ENCODE data around the gene BMP7.
"Not testable (repeated sequence)": the region's sequence is repeated elsewhere in the genome, so short reads cannot be mapped to it uniquely, and the experiment has no call there.

BMP7 gene

DNA sequence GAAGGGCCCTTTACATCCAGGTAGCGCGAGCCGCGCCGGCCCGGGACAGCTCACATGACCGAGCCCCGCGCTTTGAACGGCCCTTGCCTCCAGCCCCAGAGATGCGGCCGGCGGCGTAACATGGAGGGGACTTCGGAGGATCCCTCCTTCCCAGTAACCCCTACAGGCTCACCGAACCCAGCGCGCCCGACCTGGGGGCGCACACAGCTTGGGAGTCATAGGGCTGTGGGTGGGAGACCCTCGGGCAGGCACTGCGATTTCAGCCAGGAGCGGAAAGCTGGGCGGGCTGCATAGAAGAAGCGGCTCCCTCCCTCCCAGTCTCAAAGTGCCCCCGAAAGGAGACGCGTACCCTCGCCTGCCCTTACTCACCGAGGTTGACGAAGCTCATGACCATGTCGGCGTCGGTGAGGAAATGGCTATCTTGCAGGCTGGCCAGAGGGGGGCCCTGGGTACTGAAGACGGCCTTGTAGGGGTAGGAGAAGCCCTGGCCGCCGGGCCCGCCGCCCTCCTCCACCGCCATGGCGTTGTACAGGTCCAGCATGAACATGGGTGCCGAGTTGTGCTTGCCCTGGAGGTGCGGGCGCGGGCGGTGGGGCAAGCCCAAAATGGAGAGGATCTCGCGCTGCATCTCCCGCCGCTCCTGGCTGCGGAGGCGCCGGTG lies 975 bp downstream of the BMP7 start:
- no peak for DNase-seq (ENCODE audit: extremely low read depth, low read depth)
- TF ChIP-seq, protein P1, sequence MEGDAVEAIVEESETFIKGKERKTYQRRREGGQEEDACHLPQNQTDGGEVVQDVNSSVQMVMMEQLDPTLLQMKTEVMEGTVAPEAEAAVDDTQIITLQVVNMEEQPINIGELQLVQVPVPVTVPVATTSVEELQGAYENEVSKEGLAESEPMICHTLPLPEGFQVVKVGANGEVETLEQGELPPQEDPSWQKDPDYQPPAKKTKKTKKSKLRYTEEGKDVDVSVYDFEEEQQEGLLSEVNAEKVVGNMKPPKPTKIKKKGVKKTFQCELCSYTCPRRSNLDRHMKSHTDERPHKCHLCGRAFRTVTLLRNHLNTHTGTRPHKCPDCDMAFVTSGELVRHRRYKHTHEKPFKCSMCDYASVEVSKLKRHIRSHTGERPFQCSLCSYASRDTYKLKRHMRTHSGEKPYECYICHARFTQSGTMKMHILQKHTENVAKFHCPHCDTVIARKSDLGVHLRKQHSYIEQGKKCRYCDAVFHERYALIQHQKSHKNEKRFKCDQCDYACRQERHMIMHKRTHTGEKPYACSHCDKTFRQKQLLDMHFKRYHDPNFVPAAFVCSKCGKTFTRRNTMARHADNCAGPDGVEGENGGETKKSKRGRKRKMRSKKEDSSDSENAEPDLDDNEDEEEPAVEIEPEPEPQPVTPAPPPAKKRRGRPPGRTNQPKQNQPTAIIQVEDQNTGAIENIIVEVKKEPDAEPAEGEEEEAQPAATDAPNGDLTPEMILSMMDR (IDR thresholded peaks at IDR 0.05; ENCODE audit: low read depth, low read length), result no peak

DNA sequence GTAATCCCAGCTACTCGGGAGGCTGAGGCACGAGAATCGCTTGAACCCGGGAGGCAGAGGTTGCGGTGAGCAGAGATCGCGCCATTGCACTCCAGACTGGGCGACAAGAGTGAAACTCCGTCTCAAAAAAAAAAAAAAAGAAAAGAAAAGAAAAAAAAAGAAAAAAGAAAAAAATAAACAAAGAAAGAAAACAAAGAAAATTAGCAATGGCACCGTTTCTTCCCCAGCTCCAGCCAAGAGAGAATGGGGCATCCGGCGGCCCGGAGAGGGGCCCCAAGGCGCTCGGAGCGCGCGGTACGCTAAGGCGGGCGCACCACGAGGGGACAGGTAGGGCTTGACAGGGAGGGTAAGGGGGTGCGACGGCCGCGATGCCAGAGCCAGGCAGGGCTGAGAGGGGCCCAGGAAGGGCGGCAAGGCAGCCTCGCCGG lies 1.5 kb downstream of the BMP7 start:
- not testable (repeated sequence) for DNase-seq (ENCODE audit: extremely low read depth, low read depth)

DNA sequence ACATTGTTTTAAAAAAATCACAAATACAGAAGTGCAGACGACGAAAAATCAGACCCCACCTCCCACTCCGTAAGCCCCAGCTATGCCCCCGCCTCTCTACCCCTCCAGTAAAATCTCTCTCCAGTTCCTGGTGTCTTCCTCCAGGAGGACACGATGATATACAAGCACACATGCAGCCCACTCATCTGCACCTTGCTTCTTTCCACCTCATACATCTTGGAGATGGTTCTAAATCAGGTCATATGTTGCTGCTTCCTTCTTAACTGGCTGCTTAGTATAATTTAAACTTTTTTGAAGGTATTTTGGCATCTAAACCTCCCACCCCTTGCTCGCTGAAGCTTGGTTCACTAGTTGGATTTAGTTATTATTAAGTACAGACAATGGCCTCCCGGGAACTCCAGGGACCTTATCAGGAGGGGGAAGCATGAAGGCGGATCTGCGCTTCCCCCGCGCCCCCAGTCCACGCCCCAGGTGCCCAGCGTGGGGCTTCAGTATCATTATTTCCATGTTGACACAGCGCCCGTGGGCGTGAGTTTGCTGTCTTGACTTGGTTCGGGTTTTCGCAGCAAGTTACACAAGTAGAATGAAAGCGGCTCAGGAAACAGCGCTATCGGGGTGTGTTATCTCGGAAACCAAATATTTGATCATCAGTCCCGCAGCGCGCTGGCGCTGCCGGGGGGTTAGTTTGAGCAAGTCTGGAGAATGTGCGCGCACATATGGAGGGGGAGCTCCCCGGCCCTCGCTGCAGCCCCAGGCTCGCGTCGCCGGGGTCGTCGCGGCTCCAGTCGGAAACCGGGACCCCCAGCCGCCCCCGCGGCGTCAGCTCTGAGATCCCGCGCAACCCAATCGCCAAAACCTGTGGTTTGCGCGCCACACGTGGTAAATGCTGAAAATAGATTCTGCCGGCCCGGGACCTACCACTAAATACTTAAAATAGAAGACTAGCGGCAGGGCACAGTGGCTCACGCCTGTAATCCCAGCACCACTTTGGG lies 2.3 kb downstream of the BMP7 start:
- TF ChIP-seq, protein P1 (IDR thresholded peaks at IDR 0.05; ENCODE audit: low read depth, low read length), result no peak
- DNase-seq (ENCODE audit: extremely low read depth, low read depth), result no peak

DNA sequence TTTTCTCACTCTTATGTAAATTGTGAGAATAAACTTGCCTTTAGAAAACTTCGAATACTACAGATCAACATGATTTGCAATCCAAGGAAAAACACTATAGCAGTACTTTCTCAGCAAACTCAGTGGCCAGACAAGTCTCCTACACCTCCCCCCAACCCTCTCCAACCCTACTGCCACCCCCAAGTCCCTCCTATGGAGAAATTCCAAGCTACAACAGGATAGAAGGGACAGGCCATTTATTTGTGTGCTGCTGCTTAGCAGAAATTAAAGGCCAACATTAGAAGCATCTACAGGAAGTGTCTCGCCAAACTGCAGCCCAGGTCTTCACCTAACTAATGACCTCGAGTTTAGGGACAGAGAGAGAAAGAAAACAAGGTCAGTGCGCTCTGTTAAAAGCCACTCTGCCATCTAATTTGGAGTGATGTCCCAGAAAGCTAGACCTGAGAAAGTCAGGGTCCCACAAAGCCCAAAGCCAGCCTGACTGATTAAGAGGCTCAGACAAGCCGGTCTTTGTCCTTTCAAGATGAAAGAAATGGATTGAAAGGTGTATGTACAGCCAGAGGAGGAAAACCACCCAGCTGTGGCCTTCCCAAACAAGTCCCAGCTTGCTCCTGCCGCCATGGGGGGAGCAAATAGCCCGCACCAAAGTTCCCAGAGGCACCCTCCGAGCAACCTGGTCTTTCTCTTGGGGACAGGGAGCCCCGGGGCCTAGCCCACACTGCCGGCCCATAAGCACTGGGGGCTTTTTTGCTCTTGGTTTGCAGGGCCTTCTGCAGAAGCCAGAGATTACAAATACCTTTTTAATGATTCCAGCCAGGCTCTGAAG lies 3.4 kb downstream of the BMP7 start:
- no peak for DNase-seq (ENCODE audit: extremely low read depth, low read depth)

DNA sequence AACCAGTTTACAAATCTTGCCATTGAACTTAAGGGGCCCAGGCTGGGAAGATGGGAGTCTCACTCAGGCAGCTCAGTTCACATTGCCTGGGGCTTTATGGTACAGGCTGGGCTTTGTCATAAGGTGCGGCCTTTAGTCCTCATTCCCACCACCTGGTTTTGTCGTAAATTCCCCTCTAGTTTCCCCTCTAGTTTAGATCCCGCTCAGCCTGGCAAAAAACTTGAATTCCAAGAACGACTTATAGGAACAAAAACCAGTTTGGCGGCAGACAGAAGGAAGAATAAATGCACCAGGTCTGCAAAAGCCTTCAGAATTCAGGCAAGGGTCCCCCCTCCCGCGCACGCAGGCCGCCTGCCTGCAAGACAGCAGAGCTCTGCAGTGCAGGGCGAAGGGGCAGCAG lies 4.1 kb downstream of the BMP7 start:
- DNase-seq (ENCODE audit: extremely low read depth, low read depth), result no peak
- TF ChIP-seq, protein P1 (IDR thresholded peaks at IDR 0.05; ENCODE audit: low read depth, low read length), result no peak

More for the DNA sequence above, 3.4 kb downstream of the BMP7 start:
- TF ChIP-seq, protein P1 (IDR thresholded peaks at IDR 0.05; ENCODE audit: low read depth, low read length), result no peak

DNA sequence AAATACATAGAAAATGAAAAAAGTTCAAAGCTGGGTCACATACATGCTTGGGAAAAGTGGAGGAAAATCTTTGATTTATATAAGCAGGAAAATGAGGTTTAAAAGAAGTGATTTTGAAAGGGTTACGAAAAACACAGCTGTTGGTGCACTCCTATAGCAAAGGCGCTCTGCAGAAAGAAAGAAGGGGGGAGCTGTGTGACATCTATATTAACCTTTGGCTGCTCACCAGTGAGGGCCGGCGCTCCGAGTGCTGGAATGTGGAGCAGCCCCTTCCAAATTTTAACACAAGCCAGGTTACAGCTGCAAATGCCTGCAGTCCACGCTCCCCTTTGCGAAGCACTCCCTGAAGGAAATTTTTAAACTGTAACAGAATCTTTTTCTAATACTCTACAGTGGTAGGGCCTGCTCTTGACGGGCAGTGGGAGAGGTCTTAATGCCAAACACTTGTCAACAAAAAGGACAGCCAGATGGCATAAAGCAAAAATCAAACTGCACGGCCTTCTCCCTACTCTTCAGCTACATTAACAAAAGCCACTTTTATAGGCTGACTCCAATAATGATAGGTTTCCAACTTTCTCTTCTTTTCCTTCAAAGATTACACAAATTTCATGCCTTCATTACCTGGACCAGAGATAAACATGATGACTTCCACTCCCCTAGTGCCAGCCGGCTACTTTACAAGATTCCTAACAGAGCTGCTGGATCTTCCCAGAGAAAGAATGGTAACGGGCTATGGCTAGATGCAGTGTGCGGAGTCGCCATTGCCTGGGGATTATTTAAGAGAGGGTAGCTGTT lies 4.8 kb downstream of the BMP7 start:
- TF ChIP-seq, protein P1 (IDR thresholded peaks at IDR 0.05; ENCODE audit: low read depth, low read length), result no peak
- no peak for DNase-seq (ENCODE audit: extremely low read depth, low read depth)

DNA sequence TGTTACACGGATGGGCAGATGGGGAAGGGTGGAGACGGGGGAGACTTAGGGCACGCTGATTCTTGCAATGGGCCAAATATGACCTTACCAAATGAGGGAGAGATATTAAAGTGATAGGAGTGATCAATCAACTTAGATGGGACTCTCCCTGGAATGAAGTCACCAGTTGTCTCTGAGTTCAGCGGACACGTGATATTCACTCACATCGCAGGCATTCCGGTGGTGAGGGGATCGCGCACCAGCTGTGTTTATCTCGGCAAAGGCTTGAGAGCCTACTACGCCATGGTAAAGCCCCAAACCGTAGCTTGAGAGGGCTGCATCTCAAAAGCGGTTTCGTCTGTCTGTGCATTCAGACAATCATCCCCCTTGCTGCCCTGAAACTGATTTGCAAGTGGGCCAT lies 5.5 kb downstream of the BMP7 start:
- no peak for DNase-seq (ENCODE audit: extremely low read depth, low read depth)
- TF ChIP-seq, protein P1 (IDR thresholded peaks at IDR 0.05; ENCODE audit: low read depth, low read length), result no peak

Data from AG09319 (cell line).